Adipocyte (in vitro differentiated cells): ENCODE results near the gene RPL38.
A peak's percentile ranks its signal among the peaks of the same experiment; 100 is the strongest.

ENCODE experiments used
- DNase-seq: peaks from one replicate; pipeline ENCODE4 v3.0.0-alpha.2; 2015; ENCODE audit warnings: low read depth
- H3K27me3 ChIP-seq: replicated peaks from 2 replicates; pipeline ENCODE4 v1.7.0; 2013; ENCODE audit warnings: mild to moderate bottlenecking, low read length, moderate library complexity; ENCODE audit not compliant: control insufficient read depth, insufficient read depth
- H3K36me3 ChIP-seq: 2 replicates; pipeline ENCODE4 v1.7.0; 2013; ENCODE audit warnings: low read length, mild to moderate bottlenecking, moderate library complexity; ENCODE audit not compliant: control insufficient read depth, insufficient read depth, severe bottlenecking
- H3K4me1 ChIP-seq: 2 replicates; pipeline ENCODE4 v1.7.0; 2013; ENCODE audit warnings: mild to moderate bottlenecking, low read length, moderate library complexity; ENCODE audit not compliant: control insufficient read depth, insufficient read depth
- H3K4me3 ChIP-seq: 2 replicates; pipeline ENCODE4 v1.7.0; 2013; ENCODE audit warnings: mild to moderate bottlenecking, low read length, moderate library complexity
- H3K9ac ChIP-seq: 2 replicates; pipeline ENCODE4 v1.7.0; 2013; ENCODE audit warnings: mild to moderate bottlenecking, low read length, moderate library complexity
- H3K9me3 ChIP-seq: 2 replicates; pipeline ENCODE4 v1.7.0; 2013; ENCODE audit warnings: mild to moderate bottlenecking, low read length, moderate library complexity; ENCODE audit not compliant: control insufficient read depth

The RPL38 gene

DNA sequence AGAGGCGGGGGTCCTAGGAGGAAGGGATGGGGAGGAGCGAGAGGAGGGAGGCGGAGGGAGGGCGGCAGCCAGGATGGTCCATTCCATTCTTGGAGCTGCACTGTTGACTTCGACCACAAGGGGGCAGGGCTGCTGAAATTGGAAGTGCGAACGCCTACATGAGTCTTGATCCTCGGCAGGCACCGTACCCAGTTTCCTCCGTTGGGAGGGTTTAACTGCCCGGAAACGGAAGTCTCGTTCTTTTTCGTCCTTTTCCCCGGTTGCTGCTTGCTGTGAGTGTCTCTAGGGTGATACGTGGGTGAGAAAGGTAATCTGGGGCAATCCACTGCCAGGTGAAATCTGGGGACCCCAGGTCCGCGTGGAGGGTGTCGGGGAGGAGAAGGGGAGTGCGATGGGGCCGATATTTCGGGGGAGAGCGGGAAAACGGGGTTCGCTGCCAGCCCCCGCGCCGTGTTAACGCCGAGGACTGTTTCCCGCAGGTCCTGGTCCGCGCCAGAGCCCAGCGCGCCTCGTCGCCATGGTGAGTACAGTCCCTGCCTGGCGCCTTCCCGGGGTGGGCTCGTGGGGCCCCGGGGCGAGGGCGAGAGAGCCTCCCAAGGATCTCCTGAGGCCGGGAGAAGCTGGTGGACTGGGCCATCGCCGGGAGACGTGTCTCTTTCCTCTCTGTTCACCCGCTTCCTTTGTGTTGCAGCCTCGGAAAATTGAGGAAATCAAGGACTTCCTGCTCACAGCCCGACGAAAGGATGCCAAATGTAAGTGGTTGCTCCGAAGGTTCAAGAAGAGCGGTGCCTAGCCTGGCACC lies at the start of gene RPL38:
Gene RPL38, plus strand, starts transcription at position 240 of the 802 bp plus-strand sequence. Its CDS starts 278 bp downstream, at position 518.
- peak; percentile 99 for DNase-seq
- Histone ChIP-seq H3K4me3 (peak within 1 kb of the TSS; percentile 100), H3K4me1 (peaks cover 29% of the 10 kb centered on the region), H3K9me3 (no peaks in the 10 kb centered on the region), H3K9ac (peak within 1 kb of the TSS; percentile 98), H3K27me3 (peaks cover 26% of the 10 kb centered on the region), H3K36me3 (peaks cover 37% of the 10 kb centered on the region)

DNA sequence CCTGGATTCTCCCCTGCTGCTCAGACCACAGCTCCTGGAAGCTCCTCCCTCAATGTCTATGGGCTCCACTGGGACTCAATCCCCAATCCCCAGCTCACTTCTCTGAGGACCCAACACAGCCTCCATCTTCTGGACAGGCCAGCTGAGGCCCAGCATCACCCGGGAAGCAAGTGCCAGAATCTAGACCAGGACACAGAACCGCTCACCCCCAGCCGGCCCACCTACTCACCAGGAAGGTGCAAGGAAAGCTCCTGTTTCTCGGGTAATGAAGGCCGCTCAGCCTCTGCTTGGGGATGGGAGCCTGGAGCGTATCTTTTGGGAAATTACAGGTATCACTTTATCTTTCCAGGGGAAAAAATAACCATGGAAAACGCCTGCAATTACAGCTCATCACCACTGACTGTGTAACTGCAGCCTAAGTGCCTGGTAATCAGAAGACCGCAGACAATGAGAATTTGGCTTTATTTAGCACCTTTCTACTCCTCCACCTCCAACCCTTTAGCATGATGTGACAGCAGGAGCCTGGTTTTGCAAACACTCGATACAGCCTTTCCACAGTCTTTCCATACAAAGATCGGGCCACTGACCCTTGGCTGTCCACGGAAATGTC lies 49.6 kb upstream of the RPL38 start:
- peaks cover 34% of the 10 kb centered on the region for H3K27me3 ChIP-seq
- no peaks in the 10 kb centered on the region for H3K4me1 ChIP-seq
- H3K9ac ChIP-seq, result no peak overlapping the region
- no peak for DNase-seq
- H3K36me3 ChIP-seq, result no peaks in the 10 kb centered on the region
- peaks cover 7% of the 10 kb centered on the region for H3K9me3 ChIP-seq
- H3K4me3 ChIP-seq, result no peak overlapping the region

DNA sequence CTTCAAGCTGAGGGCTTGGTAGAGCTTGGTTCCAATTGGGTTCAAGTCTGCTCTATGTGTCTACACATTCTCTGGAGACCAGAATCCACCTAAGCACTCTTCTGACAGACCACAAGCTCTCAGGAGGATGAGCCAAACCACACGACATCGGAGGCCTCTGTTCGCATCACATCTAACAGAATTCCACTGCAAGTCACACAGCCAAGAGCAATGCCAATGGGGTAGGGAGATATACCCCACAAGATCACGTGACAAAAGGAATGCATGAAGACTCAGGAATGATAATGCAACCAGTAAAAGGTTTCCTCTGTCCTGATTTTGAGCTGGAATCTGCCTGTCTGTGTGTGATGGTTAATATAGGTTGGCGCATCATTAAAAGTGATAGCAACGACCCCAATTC lies 46.6 kb upstream of the RPL38 start:
- H3K9me3 ChIP-seq, result peaks cover 7% of the 10 kb centered on the region
- no peak for DNase-seq
- H3K4me1 ChIP-seq, result no peaks in the 10 kb centered on the region
- no peak overlapping the region for H3K9ac ChIP-seq
- no peak overlapping the region for H3K4me3 ChIP-seq
- peaks cover 43% of the 10 kb centered on the region for H3K27me3 ChIP-seq
- H3K36me3 ChIP-seq, result no peaks in the 10 kb centered on the region

DNA sequence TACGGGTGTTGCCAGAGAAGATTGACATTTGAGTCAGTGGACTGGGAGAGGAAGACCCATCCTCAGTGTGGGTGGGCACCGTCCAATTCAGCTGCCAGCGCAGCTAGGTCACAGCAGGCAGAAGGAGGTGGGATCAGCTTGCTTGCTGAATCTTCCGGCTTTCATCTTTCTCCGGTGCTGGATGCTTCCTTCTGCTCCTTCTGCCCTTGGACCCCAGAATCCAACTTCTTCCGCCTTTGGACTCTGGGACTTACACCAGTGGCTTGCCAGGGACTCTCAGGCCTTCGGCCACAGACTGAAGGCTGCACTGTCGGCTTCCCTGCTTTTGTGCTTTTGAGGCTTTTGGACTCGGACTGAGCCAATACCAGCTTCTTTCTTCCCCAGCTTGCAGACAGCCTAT lies 46.1 kb upstream of the RPL38 start:
- Histone ChIP-seq H3K4me1 (no peaks in the 10 kb centered on the region), H3K27me3 (peaks cover 38% of the 10 kb centered on the region), H3K36me3 (no peaks in the 10 kb centered on the region), H3K9ac (no peak overlapping the region), H3K9me3 (peaks cover 7% of the 10 kb centered on the region), H3K4me3 (no peak overlapping the region)
- no peak for DNase-seq

DNA sequence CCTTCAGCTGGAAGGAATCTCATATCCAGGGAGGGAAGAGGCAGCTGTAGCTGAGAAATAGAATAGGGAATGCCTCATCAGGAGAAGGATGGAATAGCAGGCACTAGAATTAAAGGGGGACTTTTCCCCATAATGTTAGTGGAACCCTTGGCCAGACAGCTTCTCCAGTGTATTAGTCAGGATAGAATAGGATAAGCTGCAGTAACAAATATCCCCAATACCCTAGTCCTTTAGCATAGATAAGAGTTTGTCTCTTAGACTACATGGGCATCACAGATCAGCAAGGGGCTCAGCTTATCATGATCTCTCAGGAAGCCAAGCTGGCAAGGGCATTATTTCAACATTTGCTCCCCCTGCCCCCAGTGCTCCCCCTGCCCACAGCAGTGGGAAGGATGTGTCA lies 44.7 kb upstream of the RPL38 start:
- no peak overlapping the region for H3K4me3 ChIP-seq
- peaks cover 7% of the 10 kb centered on the region for H3K9me3 ChIP-seq
- no peak for DNase-seq
- no peaks in the 10 kb centered on the region for H3K4me1 ChIP-seq
- peaks cover 37% of the 10 kb centered on the region for H3K27me3 ChIP-seq
- H3K36me3 ChIP-seq, result no peaks in the 10 kb centered on the region
- H3K9ac ChIP-seq, result no peak overlapping the region

DNA sequence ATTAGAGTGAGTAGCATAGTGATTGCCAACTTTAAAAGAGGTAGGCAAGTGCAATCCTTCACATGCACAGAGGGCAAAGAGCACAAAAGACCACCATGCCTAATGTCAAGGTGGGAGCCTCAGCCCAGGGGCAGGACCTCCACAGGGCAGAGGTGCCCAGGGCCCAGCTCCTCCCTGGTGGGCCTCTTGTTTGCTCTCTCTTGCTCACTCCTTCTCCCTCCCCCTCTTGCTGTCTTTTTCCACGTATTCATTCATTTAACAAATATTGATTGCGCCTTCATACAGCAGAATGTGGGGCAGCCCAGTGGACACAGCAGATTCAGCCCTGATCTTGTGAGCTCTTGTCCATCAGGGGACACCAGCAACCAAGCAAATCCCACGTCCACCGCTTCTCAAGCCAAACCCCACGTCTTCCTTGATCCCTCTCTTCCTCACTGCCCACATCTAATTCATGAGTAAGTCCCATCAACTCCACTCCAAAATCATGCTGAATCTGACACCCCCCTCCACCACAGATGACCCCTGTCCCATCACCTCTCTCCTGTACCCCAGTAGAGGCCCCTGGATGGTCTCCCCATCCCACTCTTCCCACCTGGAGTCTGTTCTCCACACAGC lies 44.1 kb upstream of the RPL38 start:
- Histone ChIP-seq H3K27me3 (peaks cover 43% of the 10 kb centered on the region), H3K9me3 (peaks cover 7% of the 10 kb centered on the region), H3K4me1 (no peaks in the 10 kb centered on the region), H3K9ac (no peak overlapping the region), H3K4me3 (no peak overlapping the region), H3K36me3 (no peaks in the 10 kb centered on the region)
- no peak for DNase-seq

DNA sequence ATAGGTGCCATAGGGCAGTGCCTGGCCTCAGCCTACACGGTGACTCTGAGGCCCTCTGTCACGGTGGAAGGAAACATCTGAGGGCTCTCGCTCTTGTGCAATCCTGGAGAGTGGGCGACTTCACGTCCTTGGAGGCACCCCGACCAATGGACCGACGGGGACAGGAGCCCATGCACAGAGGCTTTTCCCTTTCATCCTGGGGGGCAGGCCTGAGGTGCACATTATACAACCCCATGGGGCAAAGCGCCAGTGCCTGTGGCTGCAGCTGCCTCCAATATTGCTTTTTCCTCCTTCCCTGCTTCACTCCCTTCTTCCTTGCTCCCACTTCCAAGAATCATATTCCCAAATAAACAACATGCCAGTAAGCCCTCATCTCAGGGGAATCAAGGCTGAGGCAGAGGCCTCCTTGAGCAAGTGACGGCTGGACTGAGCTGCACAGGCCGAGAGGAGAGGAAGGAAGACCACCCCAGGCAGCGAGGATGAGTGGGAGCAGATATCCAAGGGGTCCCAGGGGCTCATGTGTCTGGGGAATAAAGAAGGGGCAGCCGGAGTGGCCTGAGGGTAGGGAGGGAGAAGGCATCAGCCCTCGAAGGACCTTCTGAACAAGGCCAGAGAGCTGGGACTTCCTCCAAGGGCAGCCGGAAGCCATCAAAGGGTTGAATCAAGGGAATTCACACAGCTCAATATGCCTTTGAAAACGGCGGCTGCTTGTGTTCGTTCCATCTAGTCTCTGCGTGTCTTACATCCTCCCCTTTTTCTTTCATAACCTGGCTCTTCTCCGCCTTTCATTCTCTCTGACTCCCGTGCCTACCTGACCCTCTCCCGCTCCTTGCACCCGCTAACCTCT lies 42.6 kb upstream of the RPL38 start:
- no peaks in the 10 kb centered on the region for H3K4me1 ChIP-seq
- no peak overlapping the region for H3K4me3 ChIP-seq
- peaks cover 44% of the 10 kb centered on the region for H3K27me3 ChIP-seq
- H3K9me3 ChIP-seq, result peaks cover 7% of the 10 kb centered on the region
- no peak for DNase-seq
- no peaks in the 10 kb centered on the region for H3K36me3 ChIP-seq
- no peak overlapping the region for H3K9ac ChIP-seq

DNA sequence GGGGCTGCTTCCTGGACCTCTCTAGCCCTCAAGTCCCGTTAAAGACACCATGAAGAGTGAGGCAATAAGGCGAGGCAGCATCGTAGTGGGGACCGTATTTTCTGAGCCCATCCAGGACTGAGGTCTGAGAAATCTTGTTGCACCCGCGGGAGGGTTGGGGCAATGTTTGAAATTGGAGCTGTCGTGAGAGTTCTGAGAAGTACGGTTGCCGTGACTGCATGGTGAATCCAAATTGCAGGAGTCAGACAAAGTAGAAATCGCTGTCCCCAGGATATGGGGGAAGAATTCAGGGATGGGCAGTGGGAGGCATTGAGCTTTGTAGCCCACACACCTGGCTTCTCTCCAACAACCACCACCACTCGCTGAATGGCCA lies 42.0 kb upstream of the RPL38 start:
- Histone ChIP-seq H3K9ac (no peak overlapping the region), H3K9me3 (peaks cover 7% of the 10 kb centered on the region), H3K4me3 (no peak overlapping the region), H3K36me3 (no peaks in the 10 kb centered on the region), H3K4me1 (no peaks in the 10 kb centered on the region), H3K27me3 (peaks cover 44% of the 10 kb centered on the region)
- DNase-seq, result no peak

DNA sequence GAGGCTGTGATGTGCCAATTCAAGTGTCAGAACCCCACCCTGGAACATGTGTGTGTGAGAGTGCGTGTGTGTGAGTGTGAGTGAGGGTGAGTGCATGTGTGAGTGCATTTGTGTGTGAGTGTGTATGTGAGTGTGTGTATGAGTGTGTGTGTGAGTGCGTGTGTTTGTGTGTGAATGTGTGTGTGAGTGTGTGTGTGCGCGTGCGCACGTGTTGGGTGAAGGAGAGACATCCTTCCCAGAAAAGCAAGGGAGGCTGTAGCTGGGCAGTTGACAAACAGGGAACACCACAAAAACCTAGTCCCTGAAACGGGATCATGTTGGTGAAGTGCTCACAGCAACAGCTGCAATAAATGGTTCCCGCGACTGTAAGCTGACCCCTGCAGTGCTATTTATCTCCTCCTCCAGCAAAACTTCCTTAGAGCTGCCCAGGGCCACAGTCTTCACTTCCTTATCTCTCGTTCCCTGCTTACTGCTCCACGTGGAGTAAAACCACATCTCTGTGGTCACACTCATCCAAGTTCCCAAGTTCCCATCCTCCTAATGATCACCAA lies 40.1 kb upstream of the RPL38 start:
- no peak for DNase-seq
- H3K36me3 ChIP-seq, result no peaks in the 10 kb centered on the region
- H3K4me3 ChIP-seq, result no peak overlapping the region
- peaks cover 55% of the 10 kb centered on the region for H3K27me3 ChIP-seq
- no peaks in the 10 kb centered on the region for H3K4me1 ChIP-seq
- H3K9ac ChIP-seq, result no peak overlapping the region
- peaks cover 3% of the 10 kb centered on the region for H3K9me3 ChIP-seq

DNA sequence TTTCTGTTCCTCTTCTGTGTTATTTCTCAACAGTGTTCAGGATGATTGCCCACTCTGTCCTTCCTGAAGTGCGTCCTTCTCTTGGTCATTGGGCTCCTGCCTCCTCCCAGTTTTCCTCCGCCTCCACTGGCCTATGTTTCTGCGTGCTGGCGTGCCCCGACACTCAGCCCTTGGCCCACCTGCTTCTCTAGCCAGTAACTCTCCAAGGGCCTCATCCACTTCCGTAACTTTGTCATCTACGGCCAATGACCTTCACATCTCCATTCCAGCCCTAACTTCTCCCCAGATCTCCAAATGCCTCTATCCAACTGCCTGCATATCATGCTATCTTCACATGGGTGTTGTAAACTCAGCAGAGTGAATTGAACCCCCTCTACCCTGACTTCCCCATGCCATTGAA lies 39.6 kb upstream of the RPL38 start:
- DNase-seq, result no peak
- peaks cover 52% of the 10 kb centered on the region for H3K27me3 ChIP-seq
- H3K36me3 ChIP-seq, result no peaks in the 10 kb centered on the region
- no peak overlapping the region for H3K9ac ChIP-seq
- peaks cover 3% of the 10 kb centered on the region for H3K9me3 ChIP-seq
- H3K4me1 ChIP-seq, result no peaks in the 10 kb centered on the region
- no peak overlapping the region for H3K4me3 ChIP-seq
